Vagina (tissue), 2 donors: ENCODE results near the gene NELL1.

Source experiments
- CTCF ChIP-seq, 3 experiments: fragments of 450-650 bp in 2 of 3; fragments of 200-600 bp in 1 of 3; sonication (generic) in 1 of 3; IDR thresholded peaks; one replicate each; pipeline ENCODE4 v1.5.1; 2017 to 2019; ENCODE audit warnings: antibody characterized with exemption in 3 of 3, mild to moderate bottlenecking in 2 of 3, moderate library complexity in 2 of 3
- POLR2A ChIP-seq, 2 donors: fragments of 450-650 bp; IDR thresholded peaks; one replicate each; pipeline ENCODE4 v1.6.1; 2017; ENCODE audit warnings: antibody characterized with exemption in 2 of 2, mild to moderate bottlenecking in 2 of 2, moderate library complexity in 2 of 2
- POLR2AphosphoS5 ChIP-seq, 2 donors: sonication (generic); formaldehyde crosslinking; IDR thresholded peaks; one replicate each; pipeline ENCODE4 v1.9.0; 2017; ENCODE audit warnings: antibody characterized with exemption in 2 of 2, mild to moderate bottlenecking in 2 of 2, low read depth in 1 of 2; ENCODE audit not compliant: insufficient read depth in 1 of 2

- TF ChIP-seq CTCF (IDR thresholded peaks at IDR 0.05), result no peak
- TF ChIP-seq POLR2AphosphoS5 (IDR thresholded peaks at IDR 0.05; ENCODE audit: insufficient read depth in 1 of 2, low read depth in 1 of 2), result no peak
- no peak for TF ChIP-seq POLR2A (IDR thresholded peaks at IDR 0.05)
Observed at GRCh38 chr11:20661850-20662249, 7.5 kb upstream of the NELL1 start.
